IMR-90 (cell line): ENCODE results near the gene EPSTI1. TPM values are rescaled to one million over a fixed set of nuclear protein-coding genes. Genes with fewer than 3 reads are reported as not detected.

Source experiments
- ATAC-seq: fragments of 200-7000 bp; cut with Tn5 transposase; 2 replicates; pipeline ENCODE4 v1.9.1; 2020; ENCODE audit warnings: low read depth, mild to moderate bottlenecking, moderate library complexity
- BruUV-seq: library from RNA; stranded (reverse); fragments of 400-500 nt; replicated peaks from 2 replicates; lab custom pipeline; 2021; lab: Mats Ljungman, UMichigan
- CTCF ChIA-PET: fragments of 300-600 bp; formaldehyde crosslinking; extraction: SDS; loops from one replicate; lab custom pipeline; 2021; ENCODE audit warnings: antibody characterized with exemption; lab: Yijun Ruan, JAX
- POLR2A ChIA-PET: fragments of 300-600 bp; sonication (Branson Sonifier 250); formaldehyde crosslinking; loops from one replicate; lab custom pipeline; 2022; ENCODE audit warnings: antibody characterized with exemption; ENCODE audit not compliant: unreplicated experiment; lab: Charles Lee
- DNase-seq: peaks from one replicate; pipeline ENCODE4 v3.0.0; 2013
- H2AFZ ChIP-seq: replicated peaks from 2 replicates; pipeline ENCODE3; 2013; ENCODE audit warnings: low read length, mild to moderate bottlenecking; ENCODE audit not compliant: poor library complexity
- H2AK5ac ChIP-seq: 2 replicates; pipeline ENCODE4 v1.6.1; 2013; ENCODE audit warnings: low read depth, low read length, inconsistent platforms
- H2AK9ac ChIP-seq: replicated peaks from 2 replicates; pipeline ENCODE3; 2013; ENCODE audit warnings: mild to moderate bottlenecking, low read depth, low read length, moderate library complexity; ENCODE audit not compliant: poor library complexity
- H2BK120ac ChIP-seq: 2 replicates; pipeline ENCODE4 v1.6.1; 2013; ENCODE audit warnings: low read depth, low read length, inconsistent platforms
- H2BK15ac ChIP-seq: 3 replicates; pipeline ENCODE4 v1.6.1; 2013; ENCODE audit warnings: low read depth, low read length, inconsistent platforms
- H2BK20ac ChIP-seq: 2 replicates; pipeline ENCODE4 v1.6.1; 2013; ENCODE audit warnings: low read depth, mild to moderate bottlenecking, inconsistent platforms, low read length, moderate library complexity
- H2BK5ac ChIP-seq: 2 replicates; pipeline ENCODE4 v1.6.1; 2013; ENCODE audit warnings: mild to moderate bottlenecking, low read depth, low read length, inconsistent platforms; ENCODE audit not compliant: poor library complexity, severe bottlenecking
- H3K14ac ChIP-seq: replicated peaks from 2 replicates; pipeline ENCODE4 v1.6.1; 2013; ENCODE audit warnings: low read depth, low read length, inconsistent platforms
- H3K18ac ChIP-seq: 2 replicates; pipeline ENCODE4 v1.6.1; 2013; ENCODE audit warnings: low read depth, low read length, control low read depth
- H3K23ac ChIP-seq: 2 replicates; pipeline ENCODE4 v1.6.1; 2013; ENCODE audit warnings: low read depth, low read length, inconsistent platforms
- H3K27ac ChIP-seq: 2 replicates; pipeline ENCODE4 v1.5.1; 2013; ENCODE audit warnings: mild to moderate bottlenecking, control low read depth, low read length; ENCODE audit not compliant: insufficient read depth
- H3K27me3 ChIP-seq: 2 replicates; pipeline ENCODE4 v1.6.1; 2013; ENCODE audit warnings: low read length; ENCODE audit not compliant: control insufficient read depth, insufficient read depth
- H3K36me3 ChIP-seq: 2 replicates; pipeline ENCODE4 v1.6.1; 2013; ENCODE audit warnings: low read length, mixed read lengths; ENCODE audit not compliant: control insufficient read depth, insufficient read depth
- H3K4ac ChIP-seq: 2 replicates; pipeline ENCODE4 v1.6.1; 2013; ENCODE audit warnings: low read depth, low read length, inconsistent platforms
- H3K4me1 ChIP-seq: 2 replicates; pipeline ENCODE4 v1.6.1; 2013; ENCODE audit warnings: low read length, mixed read lengths; ENCODE audit not compliant: control insufficient read depth, insufficient read depth
- H3K4me2 ChIP-seq: 2 replicates; pipeline ENCODE4 v1.6.1; 2013; ENCODE audit warnings: low read depth, mild to moderate bottlenecking, control low read depth, low read length, moderate library complexity
- H3K4me3 ChIP-seq: 2 replicates; pipeline ENCODE4 v1.5.1; 2013; ENCODE audit warnings: low read depth, mild to moderate bottlenecking, control low read depth, low read length, moderate library complexity; ENCODE audit not compliant: insufficient read depth
- H3K56ac ChIP-seq: 2 replicates; pipeline ENCODE4 v1.6.1; 2013; ENCODE audit warnings: low read length, inconsistent platforms; ENCODE audit not compliant: insufficient read depth; ENCODE audit errors: extremely low read depth
- H3K79me1 ChIP-seq, 2 experiments: 2 replicates each; pipeline ENCODE4 v1.6.1; 2013; ENCODE audit warnings: low read length in 2 of 2, inconsistent platforms in 1 of 2, low read depth in 1 of 2
- H3K9ac ChIP-seq: 2 replicates; pipeline ENCODE4 v1.6.1; 2013; ENCODE audit warnings: low read depth, low read length, control low read depth
- H3K9me1 ChIP-seq: 2 replicates; pipeline ENCODE4 v1.6.1; 2013; ENCODE audit warnings: low read length, inconsistent platforms; ENCODE audit not compliant: insufficient read depth
- H3K9me3 ChIP-seq: 2 replicates; pipeline ENCODE4 v1.6.1; 2013; ENCODE audit warnings: low read length; ENCODE audit not compliant: control insufficient read depth, insufficient read depth
- H4K20me1 ChIP-seq: 2 replicates; pipeline ENCODE4 v1.6.1; 2013; ENCODE audit warnings: low read length, inconsistent platforms; ENCODE audit not compliant: insufficient read depth
- H4K5ac ChIP-seq: 2 replicates; pipeline ENCODE4 v1.6.1; 2013; ENCODE audit warnings: mild to moderate bottlenecking, low read depth, low read length, control low read depth
- H4K8ac ChIP-seq, 2 experiments: 2 replicates each; pipeline ENCODE4 v1.6.1; 2013; ENCODE audit warnings: low read depth in 2 of 2, low read length in 2 of 2, control low read depth in 1 of 2, inconsistent platforms in 1 of 2
- H4K91ac ChIP-seq: 2 replicates; pipeline ENCODE4 v1.6.1; 2013; ENCODE audit warnings: low read depth, low read length, inconsistent platforms; ENCODE audit not compliant: insufficient read depth
- BHLHE40 ChIP-seq: fragments of 150-350 bp; IDR thresholded peaks from 2 replicates; pipeline ENCODE4 v1.6.1; 2016; ENCODE audit warnings: mild to moderate bottlenecking, low read depth, low read length
- CEBPB ChIP-seq: IDR thresholded peaks from 2 replicates; pipeline ENCODE4 v1.6.1; 2012; ENCODE audit warnings: low read depth, low read length, improper control_type of control experiment
- CHD1 ChIP-seq: IDR thresholded peaks from 2 replicates; pipeline ENCODE4 v1.6.1; 2012; ENCODE audit warnings: low read depth, low read length, improper control_type of control experiment
- CTCF ChIP-seq: conservative IDR thresholded peaks from 2 replicates; pipeline ENCODE4 v1.5.1; 2012; ENCODE audit warnings: mild to moderate bottlenecking, low read depth, low read length, improper control_type of control experiment
- ELK1 ChIP-seq: fragments of 150-350 bp; IDR thresholded peaks from 2 replicates; pipeline ENCODE4 v1.6.1; 2016; ENCODE audit warnings: low read depth, mild to moderate bottlenecking, low read length, moderate library complexity, borderline replicate concordance
- FOS ChIP-seq: fragments of 150-350 bp; IDR thresholded peaks from 2 replicates; pipeline ENCODE4 v1.6.1; 2016; ENCODE audit warnings: low read depth, low read length
- MAFK ChIP-seq: IDR thresholded peaks from 2 replicates; pipeline ENCODE4 v1.6.1; 2012; ENCODE audit warnings: low read depth, low read length, improper control_type of control experiment
- MAZ ChIP-seq: IDR thresholded peaks from 2 replicates; pipeline ENCODE4 v1.6.1; 2012; ENCODE audit warnings: low read depth, mild to moderate bottlenecking, low read length, improper control_type of control experiment, moderate library complexity, borderline replicate concordance
- MXI1 ChIP-seq: IDR thresholded peaks from 2 replicates; pipeline ENCODE4 v1.6.1; 2012; ENCODE audit warnings: low read depth, mild to moderate bottlenecking, low read length, moderate library complexity, borderline replicate concordance
- NFE2L2 ChIP-seq: fragments of 150-350 bp; IDR thresholded peaks from 2 replicates; pipeline ENCODE4 v1.6.1; 2016; ENCODE audit warnings: low read depth, mild to moderate bottlenecking, low read length
- POLR2A ChIP-seq: IDR thresholded peaks from 2 replicates; pipeline ENCODE4 v1.6.1; 2012; ENCODE audit warnings: mild to moderate bottlenecking, low read depth, low read length
- RAD21 ChIP-seq: IDR thresholded peaks from 2 replicates; pipeline ENCODE4 v1.6.1; 2012; ENCODE audit warnings: low read length, improper control_type of control experiment
- RCOR1 ChIP-seq: IDR thresholded peaks from 2 replicates; pipeline ENCODE4 v1.6.1; 2012; ENCODE audit warnings: mild to moderate bottlenecking, low read length, improper control_type of control experiment; ENCODE audit not compliant: insufficient replicate concordance
- RFX5 ChIP-seq: IDR thresholded peaks from 2 replicates; pipeline ENCODE4 v1.8.0; 2012; ENCODE audit warnings: low read depth, mild to moderate bottlenecking, low read length, moderate library complexity
- SMC3 ChIP-seq: fragments of 150-350 bp; IDR thresholded peaks from 2 replicates; pipeline ENCODE4 v1.6.1; 2016; ENCODE audit warnings: low read depth, mild to moderate bottlenecking, antibody characterized with exemption, low read length, moderate library complexity
- USF2 ChIP-seq: fragments of 150-350 bp; IDR thresholded peaks from 2 replicates; pipeline ENCODE4 v1.6.1; 2017; ENCODE audit warnings: mild to moderate bottlenecking, antibody characterized with exemption, low read length, low read depth
- WGBS, 2 experiments: methylation state at CpG; one replicate each; pipeline versions ENCODE4 v1.1.5 to v1.1.7; 2013; ENCODE audit warnings: missing lambda C conversion rate in 2 of 2; ENCODE audit not compliant: insufficient read length in 1 of 2; ENCODE audit errors: extremely low coverage in 2 of 2; 5-methylcytosine and 5-hydroxymethylcytosine counted together
- dilution Hi-C: fragments of 300-500 bp; cut with HindIII; formaldehyde crosslinking; loops from one replicate; pipeline ENCODE4 v1.14.3; 2018; ENCODE audit warnings: low sequenced_read_pairs; ENCODE audit not compliant: unreplicated experiment
- in situ Hi-C: fragments of 300-500 bp; cut with MboI; formaldehyde crosslinking; loops from 3 replicates; pipeline ENCODE4 v1.14.3; 2019; ENCODE audit warnings: low sequenced_read_pairs, inconsistent platforms, mixed read lengths
- intact Hi-C: fragments of 100-400 bp; cut with micrococcal nuclease; formaldehyde crosslinking; loops from 2 replicates; pipeline ENCODE4 v1.10.0; 2022
- polyA plus RNA-seq, 3 experiments: library from polyadenylated mRNA; depleted of rRNA; stranded (reverse); fragments of >200 nt; gene quantifications; 2 replicates each; pipeline ENCODE4 v1.2.3, GENCODE V29; 2012; ENCODE audit warnings: low replicate concordance in 1 of 3
- total RNA-seq: library from RNA; depleted of rRNA; stranded (reverse); fragments of >200 nt; gene quantifications from 2 replicates; pipeline ENCODE4 v1.2.3, GENCODE V29; 2012

EPSTI1 gene
- total and polyA plus RNA-seq, 2 of the 4 experiments (the other 2 are of a cell fraction) = 0.90 to 1.6 TPM

- POLR2A ChIA-PET = interaction anchor here (0.6 to 0.7 kb wide), 2 partner anchors 39 to 267 kb away, joined by 6 to 7 read pairs; no protein-coding TSS in a partner anchor
- ATAC-seq = no peak
- Histone ChIP-seq H3K27me3 (no peaks in the 10 kb centered on the region), H3K9me3 (0 out of 2 replicates have a peak, but pooled peaks cover 2% of the 10 kb centered on the region), H3K27ac (no peak overlapping the region), H3K79me1 (no peaks in the 10 kb centered on the region), H3K14ac (no peak overlapping the region), H3K56ac (no peak overlapping the region), H3K4me2 (no peak overlapping the region), H3K9me1 (no peaks in the 10 kb centered on the region; the same call in 1 of the 2 replicates), H3K4ac (no peak overlapping the region), H4K8ac (no peak overlapping the region), H2BK120ac (no peak overlapping the region), H4K91ac (no peak overlapping the region), H2BK5ac (no peak overlapping the region), H3K9ac (no peak overlapping the region), H3K4me3 (no peak overlapping the region), H3K4me1 (no peaks in the 10 kb centered on the region), H2AK9ac (no peak overlapping the region), H4K20me1 (no peaks in the 10 kb centered on the region), H4K5ac (no peak overlapping the region), H2BK20ac (no peak overlapping the region), H3K23ac (no peak overlapping the region), H2AFZ (no peak overlapping the region), H2AK5ac (no peak overlapping the region), H3K18ac (no peak overlapping the region), H3K36me3 (no peaks in the 10 kb centered on the region), H2BK15ac (no peak overlapping the region)
- intact Hi-C loops = no loop called here
- TF ChIP-seq SMC3 (no peak), ELK1 (no peak), CTCF (no peak), RCOR1 (no peak), MAFK (no peak), NFE2L2 (no peak), FOS (no peak), CEBPB (no peak), MAZ (no peak), RAD21 (no peak), CHD1 (no peak), MXI1 (no peak), BHLHE40 (no peak), POLR2A (no peak), RFX5 (no peak), USF2 (no peak)
- in situ Hi-C loops = no loop called here
- CTCF ChIA-PET = no interaction called here
- no TSS peak for BruUV-seq
- no peak for DNase-seq
- dilution Hi-C loops = no loop called here
- 92% methylated on average over 2 of the region's 11 CpGs; no CpG with 5 or more reads in 1 of the 2 experiments for WGBS, 2 experiments
These were observed 44.1 kb downstream of the EPSTI1 start for GRCh38 chr13:42947925-42948324.
